AG04450 (cell line): ENCODE measurements around the gene ZNF140. TPM values are rescaled to one million over a fixed set of nuclear protein-coding genes. Genes with fewer than 3 reads are reported as not detected.

Experiments used
- CTCF ChIA-PET: fragments of 300-600, 350-600 bp; formaldehyde crosslinking; extraction: SDS; loops from one replicate; lab custom pipeline; 2022; ENCODE audit warnings: antibody characterized with exemption, inconsistent platforms; lab: Charles Lee
- POLR2A ChIA-PET: fragments of 350-600 bp; formaldehyde crosslinking; extraction: SDS; loops from one replicate; lab custom pipeline; 2021; ENCODE audit warnings: antibody characterized with exemption, inconsistent platforms; lab: Yijun Ruan, JAX
- DNase-seq: peaks from one replicate; pipeline ENCODE4 v3.0.0-alpha.2; 2011; ENCODE audit warnings: low read depth, low spot score
- H3K27ac ChIP-seq: one replicate; pipeline ENCODE4 v1.5.1; 2012; ENCODE audit warnings: low read depth, low read length, control low read depth
- H3K27me3 ChIP-seq: one replicate; pipeline ENCODE4 v1.6.0; 2012; ENCODE audit warnings: low read length; ENCODE audit not compliant: control insufficient read depth, insufficient read depth
- H3K4me3 ChIP-seq: 2 replicates; pipeline ENCODE4 v1.5.1; 2011; ENCODE audit warnings: mild to moderate bottlenecking, low read depth, low read length, control low read depth
- H3K9me3 ChIP-seq: 2 replicates; pipeline ENCODE4 v1.5.1; 2012; ENCODE audit warnings: low read length; ENCODE audit not compliant: control insufficient read depth, insufficient read depth
- polyA plus RNA-seq: library from polyadenylated mRNA; depleted of rRNA; stranded (reverse); fragments of >200 nt; gene quantifications from 2 replicates; pipeline ENCODE4 v1.2.3, GENCODE V29; 2011
- TF ChIP-seq, protein P1 (sequence below): IDR thresholded peaks from 2 replicates; pipeline ENCODE4 v1.5.1; 2011; ENCODE audit warnings: low read depth, low read length, control low read depth, inconsistent platforms

The ZNF140 gene
- polyA plus RNA-seq, 1 experiment = 21.7 TPM

DNA sequence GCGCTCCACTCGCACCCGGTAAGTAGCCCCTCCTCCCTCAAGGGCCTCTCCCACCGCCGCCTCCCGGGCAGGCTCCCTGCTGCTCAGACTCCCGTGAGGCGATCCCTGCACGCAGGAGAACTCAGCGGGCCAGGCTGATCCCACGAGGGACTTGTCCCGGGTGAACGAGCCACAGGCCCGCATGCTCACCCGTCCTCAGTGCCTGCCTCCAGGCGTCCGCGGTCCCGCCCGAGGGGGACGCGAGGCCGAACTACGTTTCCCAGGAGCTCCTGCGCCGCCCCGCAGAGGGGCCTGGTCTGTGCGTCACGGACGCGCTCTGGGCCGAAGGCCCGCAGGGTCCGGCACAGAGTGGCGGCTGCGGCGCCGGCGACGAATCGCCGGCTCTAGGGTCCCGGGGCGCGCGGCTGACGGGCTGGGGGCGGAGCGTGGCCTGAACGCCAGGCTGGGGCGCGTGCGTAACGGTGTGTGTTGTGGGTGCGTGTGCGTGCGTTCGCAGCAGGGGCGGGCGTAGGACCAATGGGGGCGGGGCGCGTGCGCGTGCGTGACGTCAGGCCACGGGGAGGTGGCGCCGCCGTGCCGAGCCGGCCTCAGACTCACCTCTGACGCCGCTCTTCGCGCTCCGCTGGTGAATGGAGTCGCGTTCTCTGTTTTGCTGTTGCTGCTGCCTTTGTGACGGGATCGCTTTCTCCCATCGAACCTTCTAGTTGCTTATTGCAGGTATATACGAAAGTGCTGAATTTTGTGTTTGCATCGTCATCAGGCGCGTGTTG is 49.5 kb downstream of the ZNF140 start, which contains the start of the genes ZNF10 and ZNF891:
Gene ZNF10 (plus strand): TSS at position 590 of the 770 bp plus-strand sequence. CDS start 13,866 bp downstream, outside the sequence.
Gene ZNF891 (minus strand): TSS at position 237 of the 770 bp plus-strand sequence. CDS start 8,356 bp downstream, outside the sequence.
- POLR2A ChIA-PET = interaction anchor here (0.7 to 1.2 kb wide), 4 partner anchors 41 to 243 kb away, joined by 4 to 9 read pairs (median 4); partner anchors contain the start of genes CHFR and ZNF140
- CTCF ChIA-PET = interaction anchor here (1.8 kb wide), 1 partner anchor 51 kb away, joined by 8 read pairs; the partner anchor contains the start of gene ZNF268

DNA sequence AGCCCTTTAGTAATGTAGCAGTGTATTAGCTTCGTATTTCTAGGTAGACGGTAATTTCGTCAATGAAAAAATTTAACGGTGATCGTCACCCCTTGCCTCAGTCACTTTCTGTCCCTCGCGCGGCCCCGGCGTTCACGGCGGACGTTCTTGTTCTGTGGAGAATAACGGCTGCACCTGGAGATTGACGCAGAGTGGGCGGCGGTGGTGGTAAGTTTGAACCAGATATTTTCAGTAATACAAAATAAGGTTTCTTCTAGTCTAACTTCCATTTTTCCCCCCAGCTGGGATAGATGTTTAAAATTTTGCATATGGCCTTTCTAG is 50.0 kb downstream of the ZNF140 start:
- Histone ChIP-seq H3K27me3 (no peaks in the 10 kb centered on the region), H3K9me3 (peaks cover 37% of the 10 kb centered on the region), H3K27ac (peak overlapping the region; percentile 89), H3K4me3 (peak overlapping the region; percentile 71)
- TF ChIP-seq, protein P1, sequence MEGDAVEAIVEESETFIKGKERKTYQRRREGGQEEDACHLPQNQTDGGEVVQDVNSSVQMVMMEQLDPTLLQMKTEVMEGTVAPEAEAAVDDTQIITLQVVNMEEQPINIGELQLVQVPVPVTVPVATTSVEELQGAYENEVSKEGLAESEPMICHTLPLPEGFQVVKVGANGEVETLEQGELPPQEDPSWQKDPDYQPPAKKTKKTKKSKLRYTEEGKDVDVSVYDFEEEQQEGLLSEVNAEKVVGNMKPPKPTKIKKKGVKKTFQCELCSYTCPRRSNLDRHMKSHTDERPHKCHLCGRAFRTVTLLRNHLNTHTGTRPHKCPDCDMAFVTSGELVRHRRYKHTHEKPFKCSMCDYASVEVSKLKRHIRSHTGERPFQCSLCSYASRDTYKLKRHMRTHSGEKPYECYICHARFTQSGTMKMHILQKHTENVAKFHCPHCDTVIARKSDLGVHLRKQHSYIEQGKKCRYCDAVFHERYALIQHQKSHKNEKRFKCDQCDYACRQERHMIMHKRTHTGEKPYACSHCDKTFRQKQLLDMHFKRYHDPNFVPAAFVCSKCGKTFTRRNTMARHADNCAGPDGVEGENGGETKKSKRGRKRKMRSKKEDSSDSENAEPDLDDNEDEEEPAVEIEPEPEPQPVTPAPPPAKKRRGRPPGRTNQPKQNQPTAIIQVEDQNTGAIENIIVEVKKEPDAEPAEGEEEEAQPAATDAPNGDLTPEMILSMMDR = no peak
- DNase-seq = no peak
- POLR2A ChIA-PET = interaction anchor here (1.2 kb wide), 1 partner anchor 50 kb away, joined by 9 read pairs; the partner anchor contains the start of gene ZNF140
- CTCF ChIA-PET = interaction anchor here (1.8 kb wide), 1 partner anchor 50 kb away, joined by 8 read pairs; the partner anchor contains the start of gene ZNF268

More for the DNA sequence above, 49.5 kb downstream of the ZNF140 start, which contains the start of the genes ZNF10 and ZNF891:
- no peaks in the 10 kb centered on the region for H3K27me3 ChIP-seq
- TF ChIP-seq, protein P1 = no peak
- DNase-seq = peak; percentile 90
- H3K27ac ChIP-seq = peak within 1 kb of the TSS; percentile 89
- H3K4me3 ChIP-seq = peak within 1 kb of the TSS; percentile 71
- peaks cover 42% of the 10 kb centered on the region for H3K9me3 ChIP-seq

DNA sequence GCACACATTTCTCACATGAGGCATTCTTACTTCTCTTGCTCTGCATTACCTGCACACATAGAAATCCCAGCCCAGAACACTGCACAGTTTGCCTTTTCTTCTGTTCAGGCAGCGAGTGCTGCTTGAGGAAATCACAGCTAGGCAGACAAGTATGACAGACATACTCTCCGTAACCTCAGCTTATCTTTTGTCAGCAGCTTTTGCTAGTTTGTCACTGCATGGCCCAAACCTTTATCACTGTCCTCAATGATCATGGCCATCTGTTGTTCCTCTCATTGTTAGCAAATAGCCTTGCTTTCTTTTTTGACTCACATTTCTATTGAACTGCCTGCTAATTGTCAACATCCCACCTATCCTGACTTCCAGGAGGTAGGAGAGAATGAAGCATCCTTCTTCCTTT is 55.0 kb downstream of the ZNF140 start:
- Histone ChIP-seq H3K4me3 (no peak overlapping the region), H3K27me3 (no peaks in the 10 kb centered on the region), H3K27ac (no peak overlapping the region), H3K9me3 (peaks cover 18% of the 10 kb centered on the region)
- CTCF ChIA-PET = interaction anchor here (1.1 kb wide), 1 partner anchor 45 kb away, joined by 4 read pairs; no protein-coding TSS in a partner anchor
- TF ChIP-seq, protein P1 = no peak
- POLR2A ChIA-PET = no interaction called here
- DNase-seq = no peak

DNA sequence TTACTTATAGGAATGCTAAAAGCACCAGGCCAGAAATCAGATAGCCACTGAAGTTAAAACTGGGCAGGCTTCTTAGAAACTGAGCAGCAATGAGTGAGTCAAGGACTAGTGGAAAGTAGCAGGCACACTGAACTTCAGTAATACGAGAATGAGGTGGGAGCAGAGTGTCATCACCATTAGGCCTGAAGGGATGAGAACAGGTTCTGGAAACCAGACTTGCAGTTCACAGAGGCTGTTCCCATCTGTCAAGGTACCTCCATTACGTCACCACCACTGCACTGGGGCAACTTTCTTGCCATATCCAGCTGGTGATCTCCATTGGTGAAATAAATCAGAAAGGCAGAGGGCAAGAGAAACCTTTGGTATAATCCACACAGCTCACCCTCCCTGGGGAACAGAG is 65.3 kb downstream of the ZNF140 start:
- CTCF ChIA-PET = no interaction called here
- POLR2A ChIA-PET = no interaction called here

More for the DNA sequence above, 65.3 kb downstream of the ZNF140 start:
- Histone ChIP-seq H3K9me3 (peaks cover 45% of the 10 kb centered on the region), H3K27ac (no peak overlapping the region), H3K4me3 (no peak overlapping the region), H3K27me3 (no peaks in the 10 kb centered on the region)
- DNase-seq = no peak
- TF ChIP-seq, protein P1 = no peak
